ENCODE results near the gene C2orf49.
"Not testable (repeated sequence)": the region's sequence is repeated elsewhere in the genome, so short reads cannot be mapped to it uniquely, and the experiment has no call there.

C2orf49 gene

GRCh38 chr2:105320651-105321215 is 16.6 kb upstream of the C2orf49 start:
- H3K4me3 ChIP-seq (ENCODE audit: low read depth, low read length) = no peak overlapping the region
- no peak for TF ChIP-seq CTCF (IDR thresholded peaks at IDR 0.05; ENCODE audit: low read depth, low read length)

- no peak overlapping the region for H3K4me3 ChIP-seq (ENCODE audit: low read depth, low read length)
- TF ChIP-seq CTCF (IDR thresholded peaks at IDR 0.05; ENCODE audit: low read depth, low read length) = no peak
Observed at GRCh38 chr2:105321875-105322646, 15.3 kb upstream of the C2orf49 start.

- TF ChIP-seq CTCF (IDR thresholded peaks at IDR 0.05; ENCODE audit: low read depth, low read length) = no peak
- H3K4me3 ChIP-seq (ENCODE audit: low read depth, low read length) = no peak overlapping the region
Observed at GRCh38 chr2:105323111-105323510, 14.2 kb upstream of the C2orf49 start.

- TF ChIP-seq CTCF (IDR thresholded peaks at IDR 0.05; ENCODE audit: low read depth, low read length) = no peak
- no peak overlapping the region for H3K4me3 ChIP-seq (ENCODE audit: low read depth, low read length)
Observed at GRCh38 chr2:105324101-105324500, 13.2 kb upstream of the C2orf49 start.

GRCh38 chr2:105324732-105325131 is 12.6 kb upstream of the C2orf49 start:
- H3K4me3 ChIP-seq (ENCODE audit: low read depth, low read length) = no peak overlapping the region
- no peak for TF ChIP-seq CTCF (IDR thresholded peaks at IDR 0.05; ENCODE audit: low read depth, low read length)

GRCh38 chr2:105325389-105325963 is 11.9 kb upstream of the C2orf49 start:
- TF ChIP-seq CTCF (IDR thresholded peaks at IDR 0.05; ENCODE audit: low read depth, low read length) = no peak
- H3K4me3 ChIP-seq (ENCODE audit: low read depth, low read length) = no peak overlapping the region

GRCh38 chr2:105327271-105327670 is 10.1 kb upstream of the C2orf49 start:
- H3K4me3 ChIP-seq (ENCODE audit: low read depth, low read length) = not testable (repeated sequence)

Data from WI38 (cell line).